ENCODE data around the gene NOS1. TPM values are rescaled to one million over a fixed set of nuclear protein-coding genes. Genes with fewer than 3 reads are reported as not detected.
"Not testable (repeated sequence)": the region's sequence is repeated elsewhere in the genome, so short reads cannot be mapped to it uniquely, and the experiment has no call there.

Gene NOS1
- polyA plus RNA-seq, 6 donors from 2014 or later: not detected

- H3K27me3 Mint-ChIP-seq: peaks cover 19 to 57% (median 32%) of the 10 kb centered on the region in 3 donors
- peaks cover 0 to 2% (median 0%) of the 10 kb centered on the region in 7 donors for H3K9me3 Mint-ChIP-seq
- no peak overlapping the region for H3K4me3 Mint-ChIP-seq
- no peak overlapping the region for H3K27ac Mint-ChIP-seq
- ATAC-seq (ENCODE audit: low read depth in 2 of 2) (no peak), DNase-seq (no peak)
- H3K4me1 Mint-ChIP-seq: no peaks in the 10 kb centered on the region
- H3K36me3 Mint-ChIP-seq: peaks cover 0 to 6% of the 10 kb centered on the region in 2 donors
Observed at GRCh38 chr12:117202556-117202955, 158.9 kb downstream of the NOS1 start.

GRCh38 chr12:117202033-117202432 lies 159.4 kb downstream of the NOS1 start:
- H3K4me1 Mint-ChIP-seq: no peaks in the 10 kb centered on the region
- H3K36me3 Mint-ChIP-seq: peaks cover 0 to 6% of the 10 kb centered on the region in 2 donors
- peaks cover 23 to 57% (median 32%) of the 10 kb centered on the region in 3 donors for H3K27me3 Mint-ChIP-seq

GRCh38 chr12:117199956-117200744 lies 161.3 kb downstream of the NOS1 start:
- not testable (repeated sequence) for H3K4me3 Mint-ChIP-seq; H3K36me3 Mint-ChIP-seq; H3K4me1 Mint-ChIP-seq; DNase-seq; H3K9me3 Mint-ChIP-seq; H3K27ac Mint-ChIP-seq; ATAC-seq (ENCODE audit: low read depth in 2 of 2)
- peaks cover 23 to 54% (median 37%) of the 10 kb centered on the region in 3 donors for H3K27me3 Mint-ChIP-seq

More at GRCh38 chr12:117202033-117202432, 159.4 kb downstream of the NOS1 start:
- no peak for DNase-seq
- Mint-ChIP-seq H3K4me3 (no peak overlapping the region), H3K27ac (no peak overlapping the region), H3K9me3 (peaks cover 0 to 2% (median 0%) of the 10 kb centered on the region in 7 donors)
- ATAC-seq (ENCODE audit: low read depth in 2 of 2): no peak

- H3K27ac Mint-ChIP-seq, H3K4me3 Mint-ChIP-seq: not testable (repeated sequence)
Observed at GRCh38 chr12:117196334-117196733, 165.1 kb downstream of the NOS1 start.

GRCh38 chr12:117195027-117195426 lies 166.4 kb downstream of the NOS1 start:
- H3K27ac Mint-ChIP-seq; DNase-seq; H3K4me1 Mint-ChIP-seq; ATAC-seq (ENCODE audit: low read depth in 2 of 2); H3K9me3 Mint-ChIP-seq; H3K4me3 Mint-ChIP-seq; H3K36me3 Mint-ChIP-seq: not testable (repeated sequence)
- peaks cover 10 to 33% (median 30%) of the 10 kb centered on the region in 3 donors for H3K27me3 Mint-ChIP-seq

More at GRCh38 chr12:117196334-117196733, 165.1 kb downstream of the NOS1 start:
- H3K9me3 Mint-ChIP-seq; ATAC-seq (ENCODE audit: low read depth in 2 of 2); DNase-seq; H3K4me1 Mint-ChIP-seq; H3K36me3 Mint-ChIP-seq: not testable (repeated sequence)
- H3K27me3 Mint-ChIP-seq: peaks cover 15 to 43% (median 39%) of the 10 kb centered on the region in 3 donors

GRCh38 chr12:117193903-117194302 lies 167.5 kb downstream of the NOS1 start:
- H3K4me3 Mint-ChIP-seq: peak overlapping the region in 2 of 8 donors; percentile 37 to 45
- no peak for DNase-seq
- H3K4me1 Mint-ChIP-seq: peaks cover 9 to 14% (median 9%) of the 10 kb centered on the region in 3 donors
- peaks cover 10 to 32% (median 26%) of the 10 kb centered on the region in 3 donors for H3K27me3 Mint-ChIP-seq
- no peaks in the 10 kb centered on the region for H3K36me3 Mint-ChIP-seq
- H3K9me3 Mint-ChIP-seq: peaks cover 0 to 6% (median 0%) of the 10 kb centered on the region in 7 donors
- no peak overlapping the region for H3K27ac Mint-ChIP-seq
- ATAC-seq (ENCODE audit: low read depth in 2 of 2): no peak

GRCh38 chr12:117192581-117192980 lies 168.8 kb downstream of the NOS1 start:
- H3K4me3 Mint-ChIP-seq; H3K9me3 Mint-ChIP-seq; DNase-seq; H3K36me3 Mint-ChIP-seq; ATAC-seq (ENCODE audit: low read depth in 2 of 2): not testable (repeated sequence)
- Mint-ChIP-seq H3K4me1 (peaks cover 15 to 21% (median 18%) of the 10 kb centered on the region in 3 donors), H3K27ac (peak overlapping the region in 1 of 6 donors; percentile 9), H3K27me3 (peaks cover 8 to 20% (median 15%) of the 10 kb centered on the region in 3 donors)

- Mint-ChIP-seq H3K4me1 (peaks cover 15 to 21% (median 18%) of the 10 kb centered on the region in 3 donors), H3K27ac (peak overlapping the region in 1 of 6 donors; percentile 94), H3K9me3 (peaks cover 0 to 6% (median 0%) of the 10 kb centered on the region in 7 donors), H3K36me3 (peaks cover 4 to 6% of the 10 kb centered on the region in 2 donors), H3K4me3 (peak overlapping the region in 5 of 8 donors; percentile 3 to 97 (median 4)), H3K27me3 (peaks cover 4 to 15% (median 10%) of the 10 kb centered on the region in 3 donors)
- ATAC-seq (ENCODE audit: low read depth in 2 of 2): no peak
- no peak for DNase-seq
Observed at GRCh38 chr12:117192057-117192456, 169.4 kb downstream of the NOS1 start.

- Mint-ChIP-seq H3K4me3 (peak within 1 kb of the TSS; percentile 91 to 99 (median 96)), H3K36me3 (peaks cover 5 to 6% of the 10 kb centered on the region in 2 donors), H3K27ac (peak within 1 kb of the TSS; percentile 78 to 95 (median 94)), H3K4me1 (peaks cover 15 to 21% (median 18%) of the 10 kb centered on the region in 3 donors), H3K27me3 (peaks cover 4 to 9% (median 8%) of the 10 kb centered on the region in 3 donors), H3K9me3 (peaks cover 0 to 6% (median 0%) of the 10 kb centered on the region in 7 donors)
- ATAC-seq (ENCODE audit: low read depth in 2 of 2) (peak; percentile 79 to 86), DNase-seq (peak; percentile 93)
Observed at GRCh38 chr12:117190210-117190781, 171.1 kb downstream of the NOS1 start, which contains the start of gene FBXO21. TSS of gene FBXO21 (minus strand) at chr12:117190470. CDS start at chr12:117190456, 14 bp downstream.

GRCh38 chr12:117189725-117190209 lies 171.7 kb downstream of the NOS1 start:
- peaks cover 15 to 21% (median 18%) of the 10 kb centered on the region in 3 donors for H3K4me1 Mint-ChIP-seq
- peak overlapping the region; percentile 75 to 95 (median 94) for H3K27ac Mint-ChIP-seq
- peaks cover 6 to 10% of the 10 kb centered on the region in 2 donors for H3K36me3 Mint-ChIP-seq
- H3K27me3 Mint-ChIP-seq: peaks cover 4 to 9% (median 7%) of the 10 kb centered on the region in 3 donors
- peak; percentile 59 for DNase-seq
- peak overlapping the region; percentile 91 to 99 (median 96) for H3K4me3 Mint-ChIP-seq
- peak; percentile 54 to 63 for ATAC-seq (ENCODE audit: low read depth in 2 of 2)
- H3K9me3 Mint-ChIP-seq: peaks cover 0 to 6% (median 0%) of the 10 kb centered on the region in 7 donors

- H3K27me3 Mint-ChIP-seq: peaks cover 4 to 9% (median 7%) of the 10 kb centered on the region in 3 donors
- peaks cover 6 to 13% of the 10 kb centered on the region in 2 donors for H3K36me3 Mint-ChIP-seq
- H3K9me3 Mint-ChIP-seq: peaks cover 0 to 6% (median 0%) of the 10 kb centered on the region in 7 donors
- peak overlapping the region; percentile 75 to 95 (median 94) for H3K27ac Mint-ChIP-seq
- H3K4me3 Mint-ChIP-seq: peak overlapping the region; percentile 91 to 99 (median 96)
- DNase-seq (no peak), ATAC-seq (ENCODE audit: low read depth in 2 of 2) (no peak)
- H3K4me1 Mint-ChIP-seq: peaks cover 15 to 21% (median 18%) of the 10 kb centered on the region in 3 donors
Observed at GRCh38 chr12:117188961-117189724, 172.3 kb downstream of the NOS1 start.

- Mint-ChIP-seq H3K9me3 (no peaks in the 10 kb centered on the region), H3K27ac (peak overlapping the region in 2 of 6 donors; percentile 52 to 66), H3K36me3 (peaks cover 6 to 20% of the 10 kb centered on the region in 2 donors), H3K4me1 (peaks cover 18 to 21% (median 19%) of the 10 kb centered on the region in 3 donors), H3K27me3 (no peaks in the 10 kb centered on the region), H3K4me3 (peak overlapping the region; percentile 50 to 97 (median 80))
- no peak for DNase-seq
- no peak for ATAC-seq (ENCODE audit: low read depth in 2 of 2)
Observed at GRCh38 chr12:117188121-117188665, 173.2 kb downstream of the NOS1 start.
